ENCODE results near the gene USP50.
"Not testable (repeated sequence)": the region's sequence is repeated elsewhere in the genome, so short reads cannot be mapped to it uniquely, and the experiment has no call there.

USP50 gene

DNA sequence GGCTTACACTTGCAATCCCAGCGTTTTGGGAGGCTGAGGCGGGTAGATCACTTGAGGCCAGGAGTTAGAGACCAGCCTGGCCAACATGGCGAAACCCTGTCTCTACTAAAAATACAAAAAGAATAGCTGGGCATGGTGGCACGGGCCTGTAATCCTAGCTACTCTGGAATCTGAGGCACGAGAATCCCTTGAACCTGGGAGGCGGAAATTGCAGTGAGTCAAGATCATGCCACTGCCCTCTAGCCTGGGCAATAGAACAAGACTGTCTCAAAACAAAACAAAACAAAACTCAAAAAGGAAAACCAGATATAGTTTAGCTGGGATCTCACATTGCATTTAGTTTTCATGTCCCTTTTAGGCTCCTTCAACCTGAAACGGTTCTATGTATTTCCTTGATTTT is 2.9 kb upstream of the USP50 start:
- no peaks in the 10 kb centered on the region for H3K9me3 ChIP-seq (ENCODE audit: control insufficient read depth, low read length)

DNA sequence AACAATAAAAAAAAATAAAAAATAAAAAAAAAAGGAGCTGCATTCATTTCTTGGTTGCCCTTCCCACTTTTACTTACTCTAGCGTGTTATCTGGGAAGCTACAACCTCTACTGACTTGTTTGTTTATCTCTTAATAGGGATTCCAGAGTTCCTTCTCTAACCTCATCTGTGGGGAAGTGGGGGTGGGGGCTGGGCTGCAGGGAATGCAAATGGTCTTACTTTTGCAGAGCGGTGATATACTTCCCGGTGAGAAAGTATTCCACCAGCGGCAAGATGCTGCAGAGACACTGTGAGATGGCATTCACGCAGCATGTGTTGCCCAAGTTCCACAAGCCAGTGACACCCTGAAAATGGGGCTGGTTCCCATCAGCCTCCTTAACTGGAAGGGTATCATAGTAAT is 2.1 kb downstream of the USP50 start:
- H3K4me1 ChIP-seq (ENCODE audit: control insufficient read depth, insufficient read depth, low read length) = no peaks in the 10 kb centered on the region
- no peaks in the 10 kb centered on the region for H3K9me3 ChIP-seq (ENCODE audit: control insufficient read depth, low read length)

More for the DNA sequence above, 2.9 kb upstream of the USP50 start:
- H3K36me3 ChIP-seq (ENCODE audit: control insufficient read depth, insufficient read depth, low read length) = no peaks in the 10 kb centered on the region
- H3K27me3 ChIP-seq (ENCODE audit: control insufficient read depth, insufficient read depth, low read length) = no peaks in the 10 kb centered on the region
- no peak overlapping the region for H3K4me3 ChIP-seq (ENCODE audit: low read length)
- H3K9ac ChIP-seq (ENCODE audit: low read length) = no peak overlapping the region
- no peaks in the 10 kb centered on the region for H3K4me1 ChIP-seq (ENCODE audit: control insufficient read depth, insufficient read depth, low read length)

DNA sequence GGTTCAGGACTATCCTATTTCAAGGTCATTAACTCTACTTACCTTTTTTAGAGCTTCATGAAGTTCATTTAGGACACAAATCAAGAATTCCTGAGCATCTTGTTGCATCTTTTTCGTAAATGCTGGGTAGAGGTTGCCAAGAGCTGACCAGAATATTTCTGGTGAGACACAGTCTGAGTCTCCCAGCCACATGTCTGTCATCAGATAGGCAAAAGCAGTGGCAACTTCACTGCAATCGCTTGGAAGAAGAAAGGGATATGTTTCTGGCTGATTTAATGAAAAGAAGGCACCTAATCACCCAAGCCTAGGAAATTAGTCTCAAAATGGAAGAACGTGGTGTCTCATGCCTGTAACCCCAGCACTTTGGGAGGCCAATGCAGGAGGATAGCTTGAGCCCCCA is 2.9 kb downstream of the USP50 start:
- no peak overlapping the region for H3K4me3 ChIP-seq (ENCODE audit: low read length)
- no peaks in the 10 kb centered on the region for H3K4me1 ChIP-seq (ENCODE audit: control insufficient read depth, insufficient read depth, low read length)

More for the DNA sequence above, 2.1 kb downstream of the USP50 start:
- no peaks in the 10 kb centered on the region for H3K36me3 ChIP-seq (ENCODE audit: control insufficient read depth, insufficient read depth, low read length)
- no peak overlapping the region for H3K9ac ChIP-seq (ENCODE audit: low read length)
- H3K27me3 ChIP-seq (ENCODE audit: control insufficient read depth, insufficient read depth, low read length) = no peaks in the 10 kb centered on the region
- H3K4me3 ChIP-seq (ENCODE audit: low read length) = no peak overlapping the region

DNA sequence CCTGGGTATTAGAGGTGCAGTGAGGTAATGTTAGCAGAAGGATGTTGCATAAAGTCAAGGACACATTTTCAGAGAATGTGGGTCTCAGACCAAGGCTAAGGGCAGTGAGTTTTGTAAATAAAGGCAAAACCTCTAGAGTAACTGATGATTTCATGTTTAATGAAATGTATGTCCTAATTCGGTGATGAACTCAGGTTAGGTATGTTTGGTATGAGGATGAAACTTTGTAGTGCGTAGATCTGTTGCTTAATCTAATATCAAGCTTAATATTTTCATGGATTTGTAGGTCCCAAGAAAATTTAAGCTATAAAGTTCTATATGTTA is 3.6 kb downstream of the USP50 start:
- Histone ChIP-seq H3K4me3 (ENCODE audit: low read length) (no peak overlapping the region), H3K27me3 (ENCODE audit: control insufficient read depth, insufficient read depth, low read length) (no peaks in the 10 kb centered on the region), H3K36me3 (ENCODE audit: control insufficient read depth, insufficient read depth, low read length) (no peaks in the 10 kb centered on the region), H3K9me3 (ENCODE audit: control insufficient read depth, low read length) (no peaks in the 10 kb centered on the region), H3K4me1 (ENCODE audit: control insufficient read depth, insufficient read depth, low read length) (no peaks in the 10 kb centered on the region), H3K9ac (ENCODE audit: low read length) (no peak overlapping the region)

More for the DNA sequence above, 2.9 kb downstream of the USP50 start:
- no peak overlapping the region for H3K9ac ChIP-seq (ENCODE audit: low read length)
- H3K36me3 ChIP-seq (ENCODE audit: control insufficient read depth, insufficient read depth, low read length) = no peaks in the 10 kb centered on the region
- H3K9me3 ChIP-seq (ENCODE audit: control insufficient read depth, low read length) = no peaks in the 10 kb centered on the region
- H3K27me3 ChIP-seq (ENCODE audit: control insufficient read depth, insufficient read depth, low read length) = no peaks in the 10 kb centered on the region

- H3K4me3 ChIP-seq (ENCODE audit: low read length) = no peak overlapping the region
- no peak overlapping the region for H3K9ac ChIP-seq (ENCODE audit: low read length)
- no peaks in the 10 kb centered on the region for H3K36me3 ChIP-seq (ENCODE audit: control insufficient read depth, insufficient read depth, low read length)
- no peaks in the 10 kb centered on the region for H3K4me1 ChIP-seq (ENCODE audit: control insufficient read depth, insufficient read depth, low read length)
- no peaks in the 10 kb centered on the region for H3K27me3 ChIP-seq (ENCODE audit: control insufficient read depth, insufficient read depth, low read length)
- no peaks in the 10 kb centered on the region for H3K9me3 ChIP-seq (ENCODE audit: control insufficient read depth, low read length)
Observed at GRCh38 chr15:50531766-50532165, 14.7 kb downstream of the USP50 start.

DNA sequence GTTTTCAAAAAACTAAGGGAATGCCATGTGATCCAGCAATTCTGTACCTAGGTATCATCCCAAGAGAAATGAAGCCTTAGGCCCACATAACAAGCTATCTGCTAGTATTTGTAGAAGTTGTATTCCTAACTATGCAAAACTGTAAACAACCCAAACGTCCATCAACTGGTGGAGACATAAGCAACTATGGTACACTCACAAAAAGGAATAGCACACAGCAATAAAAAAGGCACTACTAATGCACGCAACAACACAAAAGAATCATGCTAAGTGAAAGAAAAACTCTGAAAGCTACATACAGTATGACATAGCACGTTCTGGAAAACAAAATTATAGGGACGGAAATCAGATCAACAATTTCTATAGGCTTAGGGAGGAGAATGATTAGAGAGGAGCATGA is 15.3 kb downstream of the USP50 start:
- no peak overlapping the region for H3K4me3 ChIP-seq (ENCODE audit: low read length)
- no peaks in the 10 kb centered on the region for H3K27me3 ChIP-seq (ENCODE audit: control insufficient read depth, insufficient read depth, low read length)
- H3K36me3 ChIP-seq (ENCODE audit: control insufficient read depth, insufficient read depth, low read length) = no peaks in the 10 kb centered on the region
- H3K9me3 ChIP-seq (ENCODE audit: control insufficient read depth, low read length) = no peaks in the 10 kb centered on the region
- H3K4me1 ChIP-seq (ENCODE audit: control insufficient read depth, insufficient read depth, low read length) = no peaks in the 10 kb centered on the region
- no peak overlapping the region for H3K9ac ChIP-seq (ENCODE audit: low read length)

GRCh38 chr15:50523851-50524251 is 22.6 kb downstream of the USP50 start:
- no peaks in the 10 kb centered on the region for H3K9me3 ChIP-seq (ENCODE audit: control insufficient read depth, low read length)
- no peak overlapping the region for H3K4me3 ChIP-seq (ENCODE audit: low read length)
- H3K27me3 ChIP-seq (ENCODE audit: control insufficient read depth, insufficient read depth, low read length) = no peaks in the 10 kb centered on the region
- H3K36me3 ChIP-seq (ENCODE audit: control insufficient read depth, insufficient read depth, low read length) = no peaks in the 10 kb centered on the region
- H3K4me1 ChIP-seq (ENCODE audit: control insufficient read depth, insufficient read depth, low read length) = no peaks in the 10 kb centered on the region
- no peak overlapping the region for H3K9ac ChIP-seq (ENCODE audit: low read length)

- Histone ChIP-seq H3K4me3 (ENCODE audit: low read length) (no peak overlapping the region), H3K4me1 (ENCODE audit: control insufficient read depth, insufficient read depth, low read length) (no peaks in the 10 kb centered on the region), H3K9ac (ENCODE audit: low read length) (no peak overlapping the region), H3K27me3 (ENCODE audit: control insufficient read depth, insufficient read depth, low read length) (no peaks in the 10 kb centered on the region), H3K36me3 (ENCODE audit: control insufficient read depth, insufficient read depth, low read length) (no peaks in the 10 kb centered on the region), H3K9me3 (ENCODE audit: control insufficient read depth, low read length) (no peaks in the 10 kb centered on the region)
Observed at GRCh38 chr15:50519740-50520425, 26.6 kb downstream of the USP50 start.

- Histone ChIP-seq H3K4me1 (ENCODE audit: control insufficient read depth, insufficient read depth, low read length) (no peaks in the 10 kb centered on the region), H3K4me3 (ENCODE audit: low read length) (no peak overlapping the region), H3K36me3 (ENCODE audit: control insufficient read depth, insufficient read depth, low read length) (no peaks in the 10 kb centered on the region), H3K27me3 (ENCODE audit: control insufficient read depth, insufficient read depth, low read length) (no peaks in the 10 kb centered on the region), H3K9ac (ENCODE audit: low read length) (no peak overlapping the region), H3K9me3 (ENCODE audit: control insufficient read depth, low read length) (no peaks in the 10 kb centered on the region)
Observed at GRCh38 chr15:50513001-50513400, 33.5 kb downstream of the USP50 start.

DNA sequence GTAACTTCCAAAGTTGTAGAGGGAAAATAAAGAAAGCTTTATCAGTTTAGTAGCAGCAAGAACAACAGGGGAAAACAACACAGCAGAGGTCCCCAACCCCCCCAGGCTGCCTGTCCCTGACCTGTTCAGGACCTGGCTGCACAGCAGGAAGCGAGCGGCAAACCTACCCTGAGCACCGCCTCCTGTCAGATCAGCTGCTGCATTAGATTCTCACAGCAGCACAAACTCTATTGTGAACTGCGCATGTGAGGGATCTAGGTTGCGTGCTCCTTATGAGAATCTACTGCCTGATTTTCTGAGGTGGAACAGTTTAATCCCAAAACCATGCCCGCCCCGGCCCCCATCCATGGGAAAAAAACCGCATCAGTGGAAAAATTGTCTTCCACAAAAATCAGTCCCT is 40.3 kb downstream of the USP50 start:
- Histone ChIP-seq H3K27me3 (ENCODE audit: control insufficient read depth, insufficient read depth, low read length) (no peaks in the 10 kb centered on the region), H3K36me3 (ENCODE audit: control insufficient read depth, insufficient read depth, low read length) (no peaks in the 10 kb centered on the region), H3K9me3 (ENCODE audit: control insufficient read depth, low read length) (no peaks in the 10 kb centered on the region), H3K9ac (ENCODE audit: low read length) (no peak overlapping the region), H3K4me3 (ENCODE audit: low read length) (no peak overlapping the region), H3K4me1 (ENCODE audit: control insufficient read depth, insufficient read depth, low read length) (no peaks in the 10 kb centered on the region)

DNA sequence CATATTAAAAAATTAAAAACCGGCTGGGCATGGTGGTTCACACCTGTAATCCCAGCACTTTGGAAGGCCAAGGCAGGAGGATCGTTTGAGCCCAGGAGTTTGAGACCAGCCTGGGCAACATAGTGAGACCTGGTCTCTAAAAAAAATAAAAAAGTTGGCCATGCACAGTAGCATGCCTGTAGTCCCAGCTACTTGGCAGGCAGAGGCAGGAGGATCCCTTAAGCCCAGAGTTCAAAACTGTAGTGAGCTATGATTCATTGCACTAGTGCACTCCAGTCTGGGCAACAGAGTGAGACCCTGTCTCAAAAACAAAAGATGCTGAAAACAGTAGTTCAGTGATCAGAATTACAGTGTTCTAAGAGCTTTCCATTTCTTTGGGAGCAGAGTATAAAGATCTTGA is 40.8 kb downstream of the USP50 start:
- H3K4me1 ChIP-seq (ENCODE audit: control insufficient read depth, insufficient read depth, low read length); H3K4me3 ChIP-seq (ENCODE audit: low read length); H3K9ac ChIP-seq (ENCODE audit: low read length); H3K9me3 ChIP-seq (ENCODE audit: control insufficient read depth, low read length); H3K27me3 ChIP-seq (ENCODE audit: control insufficient read depth, insufficient read depth, low read length); H3K36me3 ChIP-seq (ENCODE audit: control insufficient read depth, insufficient read depth, low read length): not testable (repeated sequence)

DNA sequence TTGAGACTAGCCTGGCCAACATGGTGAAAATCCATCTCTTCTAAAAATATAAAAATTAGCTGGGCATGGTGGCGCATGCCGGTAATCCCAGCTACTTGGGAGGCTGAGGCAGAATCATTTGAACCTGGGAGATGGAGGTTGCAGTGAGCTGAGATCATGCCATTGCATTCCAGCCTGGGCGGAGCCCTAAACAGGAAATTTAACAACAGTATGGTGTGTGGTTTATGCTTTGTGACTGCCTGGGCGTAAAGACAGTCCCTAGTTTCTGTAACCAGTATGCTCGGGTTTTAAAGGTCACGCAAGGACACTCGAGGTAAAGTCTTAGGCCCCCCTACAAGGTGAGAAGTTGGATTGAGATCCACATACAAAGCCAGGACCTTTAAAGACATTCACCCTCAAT is 43.3 kb downstream of the USP50 start:
- no peaks in the 10 kb centered on the region for H3K9me3 ChIP-seq (ENCODE audit: control insufficient read depth, low read length)
- no peaks in the 10 kb centered on the region for H3K27me3 ChIP-seq (ENCODE audit: control insufficient read depth, insufficient read depth, low read length)
- H3K9ac ChIP-seq (ENCODE audit: low read length) = no peak overlapping the region
- no peaks in the 10 kb centered on the region for H3K4me1 ChIP-seq (ENCODE audit: control insufficient read depth, insufficient read depth, low read length)
- no peak overlapping the region for H3K4me3 ChIP-seq (ENCODE audit: low read length)
- peaks cover 1% of the 10 kb centered on the region for H3K36me3 ChIP-seq (ENCODE audit: control insufficient read depth, insufficient read depth, low read length)

DNA sequence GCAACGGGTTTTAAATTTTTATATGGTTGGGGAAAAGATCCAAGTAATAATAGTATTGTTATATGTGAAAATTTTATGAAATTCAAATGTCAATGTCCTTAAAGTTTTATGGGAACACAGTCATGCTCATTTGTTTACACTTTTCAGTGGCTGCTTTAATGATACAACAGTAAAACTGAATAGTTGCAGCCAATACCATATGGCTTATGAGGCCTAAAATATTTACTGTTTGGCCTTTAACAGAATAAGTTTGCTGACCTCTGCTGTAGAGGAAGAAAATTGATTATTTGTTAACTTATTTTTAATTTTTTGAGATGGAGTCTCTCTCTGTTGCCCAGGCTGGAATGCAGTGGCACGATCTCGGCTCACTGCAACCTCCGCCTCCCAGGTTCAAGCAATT is 44.7 kb downstream of the USP50 start:
- Histone ChIP-seq H3K27me3 (ENCODE audit: control insufficient read depth, insufficient read depth, low read length) (no peaks in the 10 kb centered on the region), H3K9me3 (ENCODE audit: control insufficient read depth, low read length) (no peaks in the 10 kb centered on the region), H3K9ac (ENCODE audit: low read length) (no peak overlapping the region), H3K4me3 (ENCODE audit: low read length) (no peak overlapping the region), H3K4me1 (ENCODE audit: control insufficient read depth, insufficient read depth, low read length) (no peaks in the 10 kb centered on the region), H3K36me3 (ENCODE audit: control insufficient read depth, insufficient read depth, low read length) (peaks cover 7% of the 10 kb centered on the region)
